GM12878 (cell line): ENCODE results near the gene TIMM21. TPM values are rescaled to one million over a fixed set of nuclear protein-coding genes. Genes with fewer than 3 reads are reported as not detected.

Source experiments
- ATAC-seq: fragments of 200-7000 bp; cut with Tn5 transposase; 3 replicates; pipeline ENCODE4 v1.9.1; 2020; ENCODE audit warnings: mild to moderate bottlenecking, moderate library complexity
- BruUV-seq: library from RNA; stranded (reverse); fragments of 400-500 nt; replicated peaks from 2 replicates; lab custom pipeline; 2021; lab: Mats Ljungman, UMichigan
- CTCF ChIA-PET: fragments of 300-600 bp; sonication (Branson Sonifier 250); formaldehyde crosslinking; extraction: SDS; loops from one replicate; lab custom pipeline; 2021; ENCODE audit warnings: inconsistent platforms; lab: Yijun Ruan, JAX
- POLR2A ChIA-PET: fragments of 350-600 bp; formaldehyde crosslinking; extraction: SDS; loops from one replicate; lab custom pipeline; 2021; ENCODE audit warnings: inconsistent platforms; lab: Charles Lee
- RAD21 ChIA-PET: fragments of 300-600 bp; sonication (Branson Sonifier 250); formaldehyde crosslinking; loops from one replicate; lab custom pipeline; 2023; ENCODE audit warnings: antibody characterized with exemption; ENCODE audit not compliant: unreplicated experiment; lab: Charles Lee
- SMC1A ChIA-PET: fragments of 300-600 bp; sonication (Branson Sonifier 250); formaldehyde crosslinking; loops from one replicate; lab custom pipeline; 2023; ENCODE audit not compliant: unreplicated experiment, uncharacterized antibody; lab: Charles Lee
- DNase-seq: peaks from one replicate; pipeline ENCODE4 v3.0.0-alpha.2; 2011; ENCODE audit warnings: low read depth, low spot score
- FAIRE-seq: peaks from 3 replicates; lab custom pipeline; 2011; peaks lifted over from hg19 to GRCh38; lab: Jason Lieb, UNC
- H2AFZ ChIP-seq: 2 replicates; pipeline ENCODE4 v1.6.0; 2011; ENCODE audit warnings: low read depth, low read length, control low read depth; ENCODE audit not compliant: control insufficient read depth
- H3K27ac ChIP-seq: 2 replicates; pipeline ENCODE4 v1.5.1; 2011; ENCODE audit warnings: control low read depth; ENCODE audit not compliant: control insufficient read depth, insufficient read depth
- H3K27me3 ChIP-seq, 2 experiments: replicated peaks in 1 of 2; 2 replicates each; pipeline versions ENCODE4 v1.6.0 to v1.6.1; 2011; ENCODE audit warnings: low read length in 1 of 2; ENCODE audit not compliant: control insufficient read depth in 2 of 2, insufficient read depth in 2 of 2
- H3K36me3 ChIP-seq, 2 experiments: 2 replicates each; pipeline ENCODE4 v1.5.1; 2011; ENCODE audit warnings: low read length in 1 of 2; ENCODE audit not compliant: control insufficient read depth in 2 of 2, insufficient read depth in 2 of 2
- H3K4me1 ChIP-seq: 2 replicates; pipeline ENCODE4 v1.6.1; 2011; ENCODE audit warnings: mild to moderate bottlenecking, low read length, moderate library complexity, mixed read lengths; ENCODE audit not compliant: control insufficient read depth, insufficient read depth
- H3K4me2 ChIP-seq: 2 replicates; pipeline ENCODE4 v1.6.0; 2011; ENCODE audit warnings: control low read depth; ENCODE audit not compliant: control insufficient read depth, insufficient read depth
- H3K4me3 ChIP-seq: fragments of 200-600 bp; sonication (generic); 2 replicates; pipeline ENCODE4 v1.5.1; 2016
- H3K79me2 ChIP-seq: 2 replicates; pipeline ENCODE4 v1.6.0; 2011; ENCODE audit warnings: low read length; ENCODE audit not compliant: control insufficient read depth, insufficient read depth
- H3K9ac ChIP-seq: 2 replicates; pipeline ENCODE4 v1.8.0; 2011; ENCODE audit warnings: low read length, control low read depth, mixed read lengths; ENCODE audit not compliant: control insufficient read depth, insufficient read depth
- H3K9me3 ChIP-seq: replicated peaks from 3 replicates; pipeline ENCODE4 v1.5.1; 2011; ENCODE audit warnings: mild to moderate bottlenecking, low read length; ENCODE audit not compliant: control insufficient read depth, insufficient read depth
- H4K20me1 ChIP-seq: 2 replicates; pipeline ENCODE4 v1.6.0; 2011; ENCODE audit not compliant: control insufficient read depth, insufficient read depth
- BACH1 ChIP-seq: fragments of 450-650 bp; IDR thresholded peaks from 2 replicates; pipeline ENCODE4 v1.6.1; 2017; ENCODE audit warnings: mild to moderate bottlenecking, borderline replicate concordance
- CBX3 ChIP-seq: fragments of 200-600 bp; sonication (generic); IDR thresholded peaks from 2 replicates; pipeline ENCODE4 v1.6.1; 2016; ENCODE audit warnings: low read depth, borderline replicate concordance
- ETV6 ChIP-seq, 2 experiments: fragments of 450-650 bp in 1 of 2; IDR thresholded peaks in 1 of 2; conservative IDR thresholded peaks in 1 of 2; 2 replicates each; pipeline ENCODE4 v1.6.1; 2014; ENCODE audit warnings: antibody characterized with exemption in 1 of 2, borderline replicate concordance in 1 of 2, low read depth in 1 of 2, mild to moderate bottlenecking in 1 of 2, moderate library complexity in 1 of 2
- HCFC1 ChIP-seq: fragments of 150-350 bp; IDR thresholded peaks from 2 replicates; pipeline ENCODE4 v1.6.1; 2014; ENCODE audit warnings: low read length
- NFIC ChIP-seq: IDR thresholded peaks from 2 replicates; pipeline ENCODE4 v1.6.1; 2012; ENCODE audit warnings: low read depth, mild to moderate bottlenecking, inconsistent platforms, low read length, moderate library complexity
- POLR2AphosphoS2 ChIP-seq: IDR thresholded peaks from 2 replicates; pipeline ENCODE4 v1.6.1; 2011; ENCODE audit warnings: low read depth, mild to moderate bottlenecking, low read length, improper control_type of control experiment, moderate library complexity
- SMAD1 ChIP-seq: fragments of 450-650 bp; IDR thresholded peaks from 2 replicates; pipeline ENCODE4 v1.6.1; 2018; ENCODE audit warnings: mild to moderate bottlenecking, low read depth; ENCODE audit not compliant: partially characterized antibody
- SMC3 ChIP-seq: IDR thresholded peaks from 2 replicates; pipeline ENCODE4 v1.6.1; 2011; ENCODE audit warnings: low read length, improper control_type of control experiment, borderline replicate concordance
- STAT1 ChIP-seq: fragments of 450-650 bp; conservative IDR thresholded peaks from 2 replicates; pipeline ENCODE4 v1.6.1; 2014; ENCODE audit warnings: antibody characterized with exemption, mild to moderate bottlenecking
- ZNF207 ChIP-seq: fragments of 450-650 bp; IDR thresholded peaks from 2 replicates; pipeline ENCODE4 v1.6.1; 2014; ENCODE audit warnings: antibody characterized with exemption, mild to moderate bottlenecking, borderline replicate concordance
- WGBS: methylation state at CpG from one replicate; pipeline ENCODE4 v1.1.6; 2016; ENCODE audit warnings: low lambda C conversion rate; ENCODE audit not compliant: insufficient replicate concordance, insufficient coverage; ENCODE audit errors: missing lambda C conversion rate; 5-methylcytosine and 5-hydroxymethylcytosine counted together
- in situ Hi-C: fragments of 300-500 bp; cut with MboI; formaldehyde crosslinking; loops from 9 replicates; pipeline ENCODE4 v1.14.3; 2018; ENCODE audit warnings: mixed read lengths
- intact Hi-C: fragments of 100-400 bp; cut with micrococcal nuclease; formaldehyde crosslinking; loops from one replicate; pipeline ENCODE4 v1.14.2; 2022; ENCODE audit not compliant: unreplicated experiment
- polyA plus RNA-seq, 11 experiments: library from polyadenylated mRNA; depleted of rRNA in 4 of 11; unstranded in 6 of 11; stranded (reverse) in 5 of 11; fragments of >200 nt; fragmentation: Nextera tagmentation in 4 of 11; fragmentation: Illumina TruSeq in 1 of 11; extraction: Ambion mirVana in 4 of 11; extraction: Trizol in 1 of 11; gene quantifications; 1 replicate in 1 of 11; 2 replicates in 10 of 11; pipeline versions ENCODE4 v1.2.1 to v1.2.3, GENCODE V29; 2011 to 2016; ENCODE audit warnings: inconsistent platforms in 2 of 11, missing spikeins in 2 of 11, low read depth in 1 of 11
- total RNA-seq, 4 experiments: library from RNA; depleted of rRNA in 3 of 4; stranded (reverse); fragments of >200 nt in 3 of 4; fragmentation: Illumina TruSeq in 1 of 4; extraction: Trizol in 1 of 4; gene quantifications; 2 replicates each; pipeline versions ENCODE4 v1.2.1 to v1.2.3, GENCODE V29; 2013 to 2021
- TF ChIP-seq, protein P1 (sequence below): fragments of 450-650 bp; IDR thresholded peaks from 2 replicates; pipeline ENCODE4 v1.6.1; 2016; ENCODE audit warnings: mild to moderate bottlenecking
- TF ChIP-seq, protein P2 (sequence below): fragments of 450-650 bp; IDR thresholded peaks from 2 replicates; pipeline ENCODE4 v1.6.1; 2017; ENCODE audit warnings: mild to moderate bottlenecking, moderate library complexity
- TF ChIP-seq, protein P3 (sequence below): IDR thresholded peaks from 2 replicates; pipeline ENCODE4 v1.6.1; 2012; ENCODE audit warnings: low read depth, low read length, improper control_type of control experiment
- TF ChIP-seq, protein P4 (sequence below): IDR thresholded peaks from 2 replicates; pipeline ENCODE4 v1.6.1; 2012; ENCODE audit warnings: low read depth, low read length, improper control_type of control experiment

TIMM21 gene
- total and polyA plus RNA-seq, 10 of the 15 experiments (the other 5 are each of a cell fraction or from before 2014, with no cell fraction given): 39.5 to 203 (median 83.4) TPM

DNA sequence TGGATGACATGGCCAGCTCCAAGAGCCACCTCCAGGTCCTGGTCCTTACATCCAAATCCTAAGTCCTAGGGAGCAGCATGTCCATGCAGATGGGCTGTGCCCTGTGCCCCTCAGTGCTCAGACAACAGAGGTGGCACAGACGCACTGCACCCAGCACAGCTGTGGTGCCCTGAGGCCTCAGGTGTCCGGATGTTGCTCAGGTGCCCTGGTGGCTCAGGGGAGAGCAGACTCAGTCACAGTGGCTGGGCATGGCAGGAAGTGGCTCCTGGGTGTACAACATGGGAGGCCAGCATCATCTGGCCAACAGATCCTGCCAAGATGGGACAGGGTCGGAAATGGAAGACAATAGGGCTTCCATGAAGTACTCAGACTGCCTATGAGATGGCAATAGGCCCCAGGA, 50.1 kb downstream of the TIMM21 start (continued):
- no peak for TF ChIP-seq SMC3
- TF ChIP-seq, protein P1, sequence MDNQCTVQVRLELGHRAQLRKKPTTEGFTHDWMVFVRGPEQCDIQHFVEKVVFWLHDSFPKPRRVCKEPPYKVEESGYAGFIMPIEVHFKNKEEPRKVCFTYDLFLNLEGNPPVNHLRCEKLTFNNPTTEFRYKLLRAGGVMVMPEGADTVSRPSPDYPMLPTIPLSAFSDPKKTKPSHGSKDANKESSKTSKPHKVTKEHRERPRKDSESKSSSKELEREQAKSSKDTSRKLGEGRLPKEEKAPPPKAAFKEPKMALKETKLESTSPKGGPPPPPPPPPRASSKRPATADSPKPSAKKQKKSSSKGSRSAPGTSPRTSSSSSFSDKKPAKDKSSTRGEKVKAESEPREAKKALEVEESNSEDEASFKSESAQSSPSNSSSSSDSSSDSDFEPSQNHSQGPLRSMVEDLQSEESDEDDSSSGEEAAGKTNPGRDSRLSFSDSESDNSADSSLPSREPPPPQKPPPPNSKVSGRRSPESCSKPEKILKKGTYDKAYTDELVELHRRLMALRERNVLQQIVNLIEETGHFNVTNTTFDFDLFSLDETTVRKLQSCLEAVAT: no peak
- TF ChIP-seq CBX3: no peak
- TF ChIP-seq ZNF207: no peak

DNA sequence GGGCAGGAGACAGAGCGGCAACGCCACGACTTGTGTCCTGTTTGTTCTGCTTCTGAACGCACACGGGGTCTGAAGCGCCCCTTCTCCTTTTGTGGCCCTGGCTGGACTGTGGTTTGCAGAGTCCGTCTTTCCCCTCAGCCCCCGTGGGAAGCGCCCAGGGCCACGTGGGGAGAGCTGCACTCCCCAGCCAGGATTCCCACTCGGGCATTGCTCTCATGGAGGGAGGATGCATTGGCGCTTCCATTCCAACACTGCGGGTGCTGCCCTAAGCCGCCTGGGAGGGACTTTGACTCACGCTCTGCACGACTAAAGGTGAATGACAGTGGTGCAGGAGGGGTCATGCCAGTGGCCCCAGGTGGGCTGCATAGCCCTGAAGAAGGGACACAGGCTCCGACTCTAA, 52.5 kb downstream of the TIMM21 start:
- in situ Hi-C loops (no loop called here), intact Hi-C loops (no loop called here)
- ChIA-PET RAD21 (no interaction called here), CTCF (interaction anchor here (1.6 to 4.0 kb wide), 2 partner anchors 141 to 293 kb away, joined by 4 to 79 read pairs; no protein-coding TSS in a partner anchor), POLR2A (no interaction called here), SMC1A (no interaction called here)
- DNase-seq (no peak), ATAC-seq (no peak), FAIRE-seq (no peak)
- Histone ChIP-seq H2AFZ (no peak overlapping the region), H3K27ac (no peak overlapping the region), H3K9me3 (no peaks in the 10 kb centered on the region), H3K36me3 (no peaks in the 10 kb centered on the region), H4K20me1 (no peaks in the 10 kb centered on the region), H3K4me3 (no peak overlapping the region), H3K4me1 (no peaks in the 10 kb centered on the region), H3K9ac (no peak overlapping the region), H3K4me2 (no peak overlapping the region), H3K27me3 (no peaks in the 10 kb centered on the region), H3K79me2 (no peaks in the 10 kb centered on the region)
- 51% methylated on average over 17 of the region's 17 CpGs for WGBS
- no TSS peak for BruUV-seq
- TF ChIP-seq ETV6 (conservative IDR thresholded peaks at IDR 0.05 in 1 of 2, IDR thresholded peaks at IDR 0.05 in 1 of 2; ENCODE audit: borderline replicate concordance in 1 of 2, low read depth in 1 of 2): no peak
- TF ChIP-seq, protein P2, sequence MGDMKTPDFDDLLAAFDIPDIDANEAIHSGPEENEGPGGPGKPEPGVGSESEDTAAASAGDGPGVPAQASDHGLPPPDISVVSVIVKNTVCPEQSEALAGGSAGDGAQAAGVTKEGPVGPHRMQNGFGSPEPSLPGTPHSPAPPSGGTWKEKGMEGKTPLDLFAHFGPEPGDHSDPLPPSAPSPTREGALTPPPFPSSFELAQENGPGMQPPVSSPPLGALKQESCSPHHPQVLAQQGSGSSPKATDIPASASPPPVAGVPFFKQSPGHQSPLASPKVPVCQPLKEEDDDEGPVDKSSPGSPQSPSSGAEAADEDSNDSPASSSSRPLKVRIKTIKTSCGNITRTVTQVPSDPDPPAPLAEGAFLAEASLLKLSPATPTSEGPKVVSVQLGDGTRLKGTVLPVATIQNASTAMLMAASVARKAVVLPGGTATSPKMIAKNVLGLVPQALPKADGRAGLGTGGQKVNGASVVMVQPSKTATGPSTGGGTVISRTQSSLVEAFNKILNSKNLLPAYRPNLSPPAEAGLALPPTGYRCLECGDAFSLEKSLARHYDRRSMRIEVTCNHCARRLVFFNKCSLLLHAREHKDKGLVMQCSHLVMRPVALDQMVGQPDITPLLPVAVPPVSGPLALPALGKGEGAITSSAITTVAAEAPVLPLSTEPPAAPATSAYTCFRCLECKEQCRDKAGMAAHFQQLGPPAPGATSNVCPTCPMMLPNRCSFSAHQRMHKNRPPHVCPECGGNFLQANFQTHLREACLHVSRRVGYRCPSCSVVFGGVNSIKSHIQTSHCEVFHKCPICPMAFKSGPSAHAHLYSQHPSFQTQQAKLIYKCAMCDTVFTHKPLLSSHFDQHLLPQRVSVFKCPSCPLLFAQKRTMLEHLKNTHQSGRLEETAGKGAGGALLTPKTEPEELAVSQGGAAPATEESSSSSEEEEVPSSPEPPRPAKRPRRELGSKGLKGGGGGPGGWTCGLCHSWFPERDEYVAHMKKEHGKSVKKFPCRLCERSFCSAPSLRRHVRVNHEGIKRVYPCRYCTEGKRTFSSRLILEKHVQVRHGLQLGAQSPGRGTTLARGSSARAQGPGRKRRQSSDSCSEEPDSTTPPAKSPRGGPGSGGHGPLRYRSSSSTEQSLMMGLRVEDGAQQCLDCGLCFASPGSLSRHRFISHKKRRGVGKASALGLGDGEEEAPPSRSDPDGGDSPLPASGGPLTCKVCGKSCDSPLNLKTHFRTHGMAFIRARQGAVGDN: no peak
- no peak for TF ChIP-seq HCFC1
- TF ChIP-seq, protein P3, sequence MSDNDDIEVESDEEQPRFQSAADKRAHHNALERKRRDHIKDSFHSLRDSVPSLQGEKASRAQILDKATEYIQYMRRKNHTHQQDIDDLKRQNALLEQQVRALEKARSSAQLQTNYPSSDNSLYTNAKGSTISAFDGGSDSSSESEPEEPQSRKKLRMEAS: no peak
- no peak for TF ChIP-seq STAT1
- TF ChIP-seq SMAD1: no peak
- TF ChIP-seq POLR2AphosphoS2: no peak
- TF ChIP-seq, protein P4, sequence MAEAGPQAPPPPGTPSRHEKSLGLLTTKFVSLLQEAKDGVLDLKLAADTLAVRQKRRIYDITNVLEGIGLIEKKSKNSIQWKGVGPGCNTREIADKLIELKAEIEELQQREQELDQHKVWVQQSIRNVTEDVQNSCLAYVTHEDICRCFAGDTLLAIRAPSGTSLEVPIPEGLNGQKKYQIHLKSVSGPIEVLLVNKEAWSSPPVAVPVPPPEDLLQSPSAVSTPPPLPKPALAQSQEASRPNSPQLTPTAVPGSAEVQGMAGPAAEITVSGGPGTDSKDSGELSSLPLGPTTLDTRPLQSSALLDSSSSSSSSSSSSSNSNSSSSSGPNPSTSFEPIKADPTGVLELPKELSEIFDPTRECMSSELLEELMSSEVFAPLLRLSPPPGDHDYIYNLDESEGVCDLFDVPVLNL: no peak
- no peak for TF ChIP-seq NFIC
- TF ChIP-seq BACH1: no peak
